GM12872 (cell line): Measurements from ENCODE around the gene DMBT1.

Experiments
- CTCF ChIP-seq: IDR thresholded peaks from 3 replicates; pipeline ENCODE4 v1.5.1; 2011; ENCODE audit warnings: low read depth, mild to moderate bottlenecking, low read length, moderate library complexity; ENCODE audit not compliant: insufficient read depth

The DMBT1 gene

GRCh38 chr10:122624546-122624945 is 64.0 kb downstream of the DMBT1 start:
- no peak for TF ChIP-seq CTCF

- TF ChIP-seq CTCF: no peak
These were observed 70.0 kb downstream of the DMBT1 start for GRCh38 chr10:122630526-122630925.

- no peak for TF ChIP-seq CTCF
These were observed 71.5 kb downstream of the DMBT1 start for GRCh38 chr10:122632031-122632430.

GRCh38 chr10:122632576-122632975 is 72.0 kb downstream of the DMBT1 start:
- TF ChIP-seq CTCF: no peak

GRCh38 chr10:122636953-122637352 is 76.4 kb downstream of the DMBT1 start:
- no peak for TF ChIP-seq CTCF

GRCh38 chr10:122637376-122637775 is 76.8 kb downstream of the DMBT1 start:
- TF ChIP-seq CTCF: no peak

- no peak for TF ChIP-seq CTCF
These were observed 77.6 kb downstream of the DMBT1 start for GRCh38 chr10:122638106-122638505.

GRCh38 chr10:122639801-122640200 is 79.2 kb downstream of the DMBT1 start:
- no peak for TF ChIP-seq CTCF
